Neural progenitor cell (in vitro differentiated cells): ENCODE results near the gene PRSS33. TPM values are rescaled to one million over a fixed set of nuclear protein-coding genes. Genes with fewer than 3 reads are reported as not detected.
A peak's percentile ranks its signal among the peaks of the same experiment; 100 is the strongest.

Source experiments
- DNase-seq: peaks from one replicate; pipeline ENCODE4 v3.0.0-alpha.2; 2016; ENCODE audit warnings: low spot score
- H2AFZ ChIP-seq: fragments of 200-600 bp; sonication (generic); replicated peaks from 2 replicates; pipeline ENCODE4 v1.6.1; 2016; ENCODE audit warnings: antibody characterized with exemption
- H3F3A ChIP-seq: fragments of 200-600 bp; sonication (generic); 2 replicates; pipeline ENCODE4 v1.6.1; 2016; ENCODE audit warnings: antibody characterized with exemption, low read depth
- H3K27ac ChIP-seq: fragments of 200-600 bp; sonication (generic); 2 replicates; pipeline ENCODE4 v1.5.1; 2016; ENCODE audit warnings: mild to moderate bottlenecking
- H3K27me3 ChIP-seq: fragments of 200-600 bp; sonication (generic); 2 replicates; pipeline ENCODE4 v1.6.1; 2016; ENCODE audit warnings: mild to moderate bottlenecking, moderate library complexity
- H3K36me3 ChIP-seq: fragments of 200-600 bp; sonication (generic); 2 replicates; pipeline ENCODE4 v1.5.1; 2016
- H3K4me1 ChIP-seq: fragments of 200-600 bp; sonication (generic); 2 replicates; pipeline ENCODE4 v1.6.1; 2016; ENCODE audit warnings: mixed run types
- H3K4me2 ChIP-seq: fragments of 200-600 bp; sonication (generic); 2 replicates; pipeline ENCODE4 v1.6.1; 2016
- H3K4me3 ChIP-seq: fragments of 200-600 bp; sonication (generic); 2 replicates; pipeline ENCODE4 v1.5.1; 2016
- H3K79me2 ChIP-seq: fragments of 200-600 bp; sonication (generic); 2 replicates; pipeline ENCODE4 v1.6.1; 2016; ENCODE audit warnings: low read depth
- H3K9ac ChIP-seq: fragments of 200-600 bp; sonication (generic); 2 replicates; pipeline ENCODE4 v1.6.1; 2016
- H3K9me3 ChIP-seq: fragments of 200-600 bp; sonication (generic); 2 replicates; pipeline ENCODE4 v1.5.1; 2016; ENCODE audit warnings: low read depth
- H4K20me1 ChIP-seq: fragments of 200-600 bp; sonication (generic); 2 replicates; pipeline ENCODE4 v1.6.1; 2016; ENCODE audit warnings: low read depth
- H3K27ac Mint-ChIP-seq: 3 replicates; pipeline ENCODE4 v1.8.0; 2021; ENCODE audit warnings: mixed read lengths
- H3K27me3 Mint-ChIP-seq: 2 replicates; pipeline ENCODE4 v1.8.0; 2022; ENCODE audit warnings: low read depth, mild to moderate bottlenecking, inconsistent platforms, moderate library complexity, mixed read lengths; ENCODE audit not compliant: insufficient read depth
- H3K36me3 Mint-ChIP-seq: 3 replicates; pipeline ENCODE4 v1.8.0; 2021; ENCODE audit warnings: mixed read lengths
- H3K4me1 Mint-ChIP-seq: 3 replicates; pipeline ENCODE4 v1.8.0; 2021; ENCODE audit warnings: mixed read lengths
- H3K4me3 Mint-ChIP-seq: 3 replicates; pipeline ENCODE4 v1.8.0; 2021; ENCODE audit warnings: mild to moderate bottlenecking, moderate library complexity, mixed read lengths
- H3K9me3 Mint-ChIP-seq: 3 replicates; pipeline ENCODE4 v1.8.0; 2020; ENCODE audit warnings: mixed read lengths
- CTCF ChIP-seq: fragments of 200-600 bp; sonication (generic); IDR thresholded peaks from 2 replicates; pipeline ENCODE4 v1.5.1; 2017; ENCODE audit warnings: antibody characterized with exemption, mild to moderate bottlenecking
- EZH2 ChIP-seq: fragments of 200-600 bp; sonication (generic); IDR thresholded peaks from 2 replicates; pipeline ENCODE4 v1.6.1; 2017; ENCODE audit warnings: antibody characterized with exemption, mild to moderate bottlenecking, moderate library complexity
- EZH2phosphoT487 ChIP-seq: fragments of 200-600 bp; sonication (generic); IDR thresholded peaks from 2 replicates; pipeline ENCODE4 v1.6.1; 2017; ENCODE audit warnings: antibody characterized with exemption
- total RNA-seq: library from RNA; depleted of rRNA; stranded (reverse); fragments of >200 nt; gene quantifications from 2 replicates; pipeline ENCODE4 v1.2.3, GENCODE V29; 2015; ENCODE audit warnings: low replicate concordance

PRSS33 gene
- total RNA-seq, 1 donor from 2014 or later = 0.73 TPM

GRCh38 chr16:2822496-2822895 is 35.1 kb upstream of the PRSS33 start:
- Histone ChIP-seq H3K9ac (no peak overlapping the region), H3F3A (no peaks in the 10 kb centered on the region), H4K20me1 (no peaks in the 10 kb centered on the region), H2AFZ (no peak overlapping the region), H3K4me3 (no peak overlapping the region), H3K79me2 (no peaks in the 10 kb centered on the region), H3K27me3 (no peaks in the 10 kb centered on the region), H3K27ac (no peak overlapping the region), H3K4me2 (no peak overlapping the region), H3K9me3 (no peaks in the 10 kb centered on the region), H3K36me3 (no peaks in the 10 kb centered on the region), H3K4me1 (peaks cover 5% of the 10 kb centered on the region)
- Mint-ChIP-seq H3K4me1 (no peaks in the 10 kb centered on the region), H3K4me3 (peak overlapping the region; percentile 23), H3K27me3 (peaks cover 5% of the 10 kb centered on the region), H3K27ac (no peak overlapping the region), H3K36me3 (no peaks in the 10 kb centered on the region), H3K9me3 (no peaks in the 10 kb centered on the region)
- no peak for DNase-seq
- TF ChIP-seq EZH2 = no peak
- TF ChIP-seq CTCF = no peak
- TF ChIP-seq EZH2phosphoT487 = no peak

- Mint-ChIP-seq H3K4me1 (no peaks in the 10 kb centered on the region), H3K27ac (no peak overlapping the region), H3K4me3 (no peak overlapping the region), H3K27me3 (peaks cover 5% of the 10 kb centered on the region), H3K9me3 (no peaks in the 10 kb centered on the region), H3K36me3 (no peaks in the 10 kb centered on the region)
- no peak overlapping the region for H3K27ac ChIP-seq
- H3F3A ChIP-seq = no peaks in the 10 kb centered on the region
- H3K9ac ChIP-seq = no peak overlapping the region
- no peak for TF ChIP-seq CTCF
- no peak for TF ChIP-seq EZH2
- TF ChIP-seq EZH2phosphoT487 = no peak
- H3K79me2 ChIP-seq = no peaks in the 10 kb centered on the region
- H3K36me3 ChIP-seq = no peaks in the 10 kb centered on the region
- H3K4me1 ChIP-seq = peaks cover 5% of the 10 kb centered on the region
- no peak overlapping the region for H3K4me2 ChIP-seq
- H2AFZ ChIP-seq = no peak overlapping the region
- no peak for DNase-seq
- H3K4me3 ChIP-seq = no peak overlapping the region
- H4K20me1 ChIP-seq = no peaks in the 10 kb centered on the region
- H3K27me3 ChIP-seq = no peaks in the 10 kb centered on the region
- no peaks in the 10 kb centered on the region for H3K9me3 ChIP-seq
Measured at GRCh38 chr16:2822158-2822495, 34.8 kb upstream of the PRSS33 start.

GRCh38 chr16:2821487-2822157 is 34.3 kb upstream of the PRSS33 start:
- Mint-ChIP-seq H3K4me1 (no peaks in the 10 kb centered on the region), H3K27ac (no peak overlapping the region), H3K4me3 (no peak overlapping the region), H3K27me3 (peaks cover 5% of the 10 kb centered on the region), H3K36me3 (no peaks in the 10 kb centered on the region), H3K9me3 (no peaks in the 10 kb centered on the region)
- H3K4me2 ChIP-seq = no peak overlapping the region
- no peak overlapping the region for H2AFZ ChIP-seq
- H3K9ac ChIP-seq = no peak overlapping the region
- peaks cover 5% of the 10 kb centered on the region for H3K4me1 ChIP-seq
- H3F3A ChIP-seq = no peaks in the 10 kb centered on the region
- no peaks in the 10 kb centered on the region for H3K27me3 ChIP-seq
- no peak overlapping the region for H3K27ac ChIP-seq
- TF ChIP-seq EZH2phosphoT487 = no peak
- no peak for TF ChIP-seq CTCF
- TF ChIP-seq EZH2 = no peak
- no peaks in the 10 kb centered on the region for H3K36me3 ChIP-seq
- no peaks in the 10 kb centered on the region for H3K9me3 ChIP-seq
- DNase-seq = no peak
- H4K20me1 ChIP-seq = no peaks in the 10 kb centered on the region
- no peak overlapping the region for H3K4me3 ChIP-seq
- H3K79me2 ChIP-seq = no peaks in the 10 kb centered on the region
